HepG2 (cell line): Measurements from ENCODE around the gene HNF1B. TPM values are rescaled to one million over a fixed set of nuclear protein-coding genes. Genes with fewer than 3 reads are reported as not detected.

Source experiments
- CSRNP2 ChIP-seq: sonication (generic); formaldehyde crosslinking; conservative IDR thresholded peaks from 2 replicates; pipeline ENCODE4 v1.8.0; 2022; ENCODE audit warnings: low read depth, missing genetic modification reagents
- EP300 ChIP-seq, 3 experiments: sonication (generic) in 1 of 3; formaldehyde crosslinking in 1 of 3; IDR thresholded peaks; 2 replicates each; pipeline versions ENCODE4 v1.5.1 to v1.6.1; 2011 to 2020; ENCODE audit warnings: low read depth in 2 of 3, low read length in 2 of 3, borderline replicate concordance in 1 of 3, improper control_type of control experiment in 1 of 3, mild to moderate bottlenecking in 1 of 3, missing genetic modification reagents in 1 of 3, moderate library complexity in 1 of 3
- FOSL2 ChIP-seq: sonication (generic); formaldehyde crosslinking; IDR thresholded peaks from 2 replicates; pipeline ENCODE4 v1.4.0; 2020; ENCODE audit warnings: missing genetic modification reagents
- FOXA3 ChIP-seq: IDR thresholded peaks from 2 replicates; pipeline ENCODE4 v1.6.1; 2016; ENCODE audit warnings: missing genetic modification reagents, missing compliant biosample characterization
- HDAC1 ChIP-seq: sonication (generic); formaldehyde crosslinking; IDR thresholded peaks from 2 replicates; pipeline ENCODE4 v1.5.1; 2020; ENCODE audit warnings: mild to moderate bottlenecking, missing genetic modification reagents
- HNRNPK ChIP-seq: fragments of 200-400 bp; formaldehyde crosslinking; IDR thresholded peaks from 2 replicates; pipeline ENCODE4 v1.6.1; 2018; ENCODE audit warnings: low read length, low read depth, moderate library complexity, mild to moderate bottlenecking; ENCODE audit not compliant: poor library complexity, severe bottlenecking
- KDM5A ChIP-seq: fragments of 200-600 bp; sonication (generic); IDR thresholded peaks from 2 replicates; pipeline ENCODE4 v1.7.0; 2018; ENCODE audit warnings: antibody characterized with exemption, mild to moderate bottlenecking, low read length, borderline replicate concordance
- LBX2 ChIP-seq: sonication (generic); formaldehyde crosslinking; IDR thresholded peaks from 2 replicates; pipeline ENCODE4 v1.5.0; 2020; ENCODE audit warnings: missing genetic modification reagents, mild to moderate bottlenecking, borderline replicate concordance
- MAFF ChIP-seq: IDR thresholded peaks from 2 replicates; pipeline ENCODE4 v1.6.1; 2011; ENCODE audit warnings: low read depth, low read length, improper control_type of control experiment
- MEIS2 ChIP-seq: sonication (generic); formaldehyde crosslinking; IDR thresholded peaks from 2 replicates; pipeline ENCODE4 v1.9.0; 2021; ENCODE audit warnings: mild to moderate bottlenecking, missing genetic modification reagents
- MXI1 ChIP-seq: IDR thresholded peaks from 3 replicates; pipeline ENCODE4 v1.6.1; 2012; ENCODE audit warnings: low read depth, low read length, inconsistent platforms, borderline replicate concordance
- POLR2A ChIP-seq, 2 experiments: IDR thresholded peaks; 2 replicates each; pipeline ENCODE4 v1.6.1; 2011; ENCODE audit warnings: low read depth in 2 of 2, low read length in 2 of 2, mild to moderate bottlenecking in 1 of 2, moderate library complexity in 1 of 2; ENCODE audit not compliant: insufficient read depth in 1 of 2
- REL ChIP-seq: sonication (generic); formaldehyde crosslinking; conservative IDR thresholded peaks from 2 replicates; pipeline ENCODE4 v1.8.0; 2022; ENCODE audit warnings: mild to moderate bottlenecking, missing genetic modification reagents, moderate library complexity
- TRIM24 ChIP-seq: sonication (generic); formaldehyde crosslinking; IDR thresholded peaks from 2 replicates; pipeline ENCODE4 v1.8.0; 2022; ENCODE audit warnings: mild to moderate bottlenecking, missing genetic modification reagents
- ZNF335 ChIP-seq: sonication (generic); formaldehyde crosslinking; IDR thresholded peaks from 2 replicates; pipeline ENCODE4 v1.4.0; 2020; ENCODE audit warnings: missing genetic modification reagents
- ZNF33B ChIP-seq: sonication (generic); formaldehyde crosslinking; IDR thresholded peaks from 2 replicates; pipeline ENCODE4 v1.5.1; 2020; ENCODE audit warnings: mild to moderate bottlenecking, missing genetic modification reagents
- ZNF460 ChIP-seq: sonication (generic); formaldehyde crosslinking; IDR thresholded peaks from 2 replicates; pipeline ENCODE4 v1.5.1; 2020; ENCODE audit warnings: missing genetic modification reagents, mild to moderate bottlenecking, borderline replicate concordance
- ZNF530 ChIP-seq: sonication (generic); formaldehyde crosslinking; IDR thresholded peaks from 2 replicates; pipeline ENCODE4 v1.5.0; 2020; ENCODE audit warnings: low read depth, mild to moderate bottlenecking, missing genetic modification reagents
- polyA plus RNA-seq, 8 experiments: library from polyadenylated mRNA; depleted of rRNA in 3 of 8; stranded (reverse) in 7 of 8; unstranded in 1 of 8; fragments of >200 nt; fragmentation: Illumina TruSeq in 4 of 8; extraction: Trizol in 4 of 8; gene quantifications; 2 replicates each; pipeline versions ENCODE4 v1.2.1 to v1.2.3, GENCODE V29; 2011 to 2016; ENCODE audit warnings: low read depth in 4 of 8, missing spikeins in 1 of 8, mixed read lengths in 1 of 8; ENCODE audit not compliant: insufficient read depth in 1 of 8
- total RNA-seq, 5 experiments: library from RNA; depleted of rRNA; stranded (reverse); fragments of >200 nt; fragmentation: Illumina TruSeq; extraction: Trizol; gene quantifications; 2 replicates each; pipeline ENCODE4 v1.2.3, GENCODE V29; 2016; ENCODE audit warnings: low read depth in 1 of 5
- TF ChIP-seq, protein P1 (sequence below): sonication (generic); formaldehyde crosslinking; IDR thresholded peaks from 2 replicates; pipeline ENCODE4 v1.8.1; 2023; ENCODE audit warnings: missing genetic modification reagents, inconsistent platforms, borderline replicate concordance
- TF ChIP-seq, protein P2 (sequence below): sonication (generic); formaldehyde crosslinking; IDR thresholded peaks from 2 replicates; pipeline ENCODE4 v1.9.0; 2022; ENCODE audit warnings: low read depth, missing genetic modification reagents
- TF ChIP-seq, protein P3 (sequence below): IDR thresholded peaks from 2 replicates; pipeline ENCODE4 v1.6.1; 2016; ENCODE audit warnings: missing genetic modification reagents, missing compliant biosample characterization
- TF ChIP-seq, protein P4 (sequence below): sonication (generic); formaldehyde crosslinking; IDR thresholded peaks from 2 replicates; pipeline ENCODE4 v1.4.0; 2020; ENCODE audit warnings: mild to moderate bottlenecking, missing genetic modification reagents

Gene HNF1B
- total and polyA plus RNA-seq, 2 of the 13 experiments (the other 11 are each of a cell fraction or from before 2014, with no cell fraction given): 1.9 to 5.3 TPM

DNA sequence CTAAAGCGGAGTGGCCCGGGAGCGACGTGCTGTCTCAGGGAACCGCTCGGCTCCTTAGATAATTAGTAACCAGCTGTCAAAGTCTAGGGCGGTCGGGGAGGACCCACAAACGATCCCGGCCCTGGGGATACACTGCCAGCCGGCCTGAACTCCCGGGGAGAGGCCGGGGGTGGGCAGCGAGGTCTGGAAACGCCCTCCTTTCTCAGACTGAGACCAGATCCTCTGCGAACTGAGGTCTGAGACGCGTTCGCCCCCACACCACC lies 1.3 kb downstream of the HNF1B start (continued):
- TF ChIP-seq EP300 (IDR thresholded peaks at IDR 0.05; ENCODE audit: low read depth in 2 of 2, low read length in 2 of 2): no peak
- no peak for TF ChIP-seq EP300 (CRISPR knock-in tag; IDR thresholded peaks at IDR 0.05; ENCODE audit: borderline replicate concordance)
- no peak for TF ChIP-seq KDM5A
- no peak for TF ChIP-seq MAFF
- TF ChIP-seq CSRNP2 (CRISPR knock-in tag): no peak
- TF ChIP-seq MXI1: peak; percentile 46; the same call in 1 of the 3 replicates
- peak; percentile 7 for TF ChIP-seq HNRNPK
- TF ChIP-seq, protein P1, sequence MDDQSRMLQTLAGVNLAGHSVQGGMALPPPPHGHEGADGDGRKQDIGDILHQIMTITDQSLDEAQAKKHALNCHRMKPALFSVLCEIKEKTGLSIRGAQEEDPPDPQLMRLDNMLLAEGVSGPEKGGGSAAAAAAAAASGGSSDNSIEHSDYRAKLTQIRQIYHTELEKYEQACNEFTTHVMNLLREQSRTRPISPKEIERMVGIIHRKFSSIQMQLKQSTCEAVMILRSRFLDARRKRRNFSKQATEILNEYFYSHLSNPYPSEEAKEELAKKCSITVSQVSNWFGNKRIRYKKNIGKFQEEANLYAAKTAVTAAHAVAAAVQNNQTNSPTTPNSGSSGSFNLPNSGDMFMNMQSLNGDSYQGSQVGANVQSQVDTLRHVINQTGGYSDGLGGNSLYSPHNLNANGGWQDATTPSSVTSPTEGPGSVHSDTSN (CRISPR knock-in tag): no peak
- no peak for TF ChIP-seq ZNF33B (CRISPR knock-in tag)
- TF ChIP-seq, protein P2, sequence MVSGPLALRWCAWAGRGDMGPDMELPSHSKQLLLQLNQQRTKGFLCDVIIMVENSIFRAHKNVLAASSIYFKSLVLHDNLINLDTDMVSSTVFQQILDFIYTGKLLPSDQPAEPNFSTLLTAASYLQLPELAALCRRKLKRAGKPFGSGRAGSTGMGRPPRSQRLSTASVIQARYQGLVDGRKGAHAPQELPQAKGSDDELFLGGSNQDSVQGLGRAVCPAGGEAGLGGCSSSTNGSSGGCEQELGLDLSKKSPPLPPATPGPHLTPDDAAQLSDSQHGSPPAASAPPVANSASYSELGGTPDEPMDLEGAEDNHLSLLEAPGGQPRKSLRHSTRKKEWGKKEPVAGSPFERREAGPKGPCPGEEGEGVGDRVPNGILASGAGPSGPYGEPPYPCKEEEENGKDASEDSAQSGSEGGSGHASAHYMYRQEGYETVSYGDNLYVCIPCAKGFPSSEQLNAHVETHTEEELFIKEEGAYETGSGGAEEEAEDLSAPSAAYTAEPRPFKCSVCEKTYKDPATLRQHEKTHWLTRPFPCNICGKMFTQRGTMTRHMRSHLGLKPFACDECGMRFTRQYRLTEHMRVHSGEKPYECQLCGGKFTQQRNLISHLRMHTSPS (CRISPR knock-in tag): 0 out of 2 replicates have a peak, but pooled peaks have one; percentile 15
- 0 out of 2 replicates have a peak, but pooled peaks have one; percentile 15 for TF ChIP-seq FOXA3 (CRISPR knock-in tag)
- TF ChIP-seq REL: 0 out of 2 replicates have a peak, but pooled peaks have one; percentile 17
- no peak for TF ChIP-seq ZNF335 (CRISPR knock-in tag)
- no peak for TF ChIP-seq ZNF460 (CRISPR knock-in tag)
- TF ChIP-seq HDAC1 (CRISPR knock-in tag): peak; percentile 64; the same call in 1 of the 2 replicates
- peak; percentile 42; the same call in 1 of the 2 replicates for TF ChIP-seq MEIS2 (CRISPR knock-in tag)
- no peak for TF ChIP-seq TRIM24
- TF ChIP-seq FOSL2: 0 out of 2 replicates have a peak, but pooled peaks have one; percentile 9
- 0 out of 2 replicates have a peak, but pooled peaks have one; percentile 13 for TF ChIP-seq LBX2
- TF ChIP-seq, protein P3, sequence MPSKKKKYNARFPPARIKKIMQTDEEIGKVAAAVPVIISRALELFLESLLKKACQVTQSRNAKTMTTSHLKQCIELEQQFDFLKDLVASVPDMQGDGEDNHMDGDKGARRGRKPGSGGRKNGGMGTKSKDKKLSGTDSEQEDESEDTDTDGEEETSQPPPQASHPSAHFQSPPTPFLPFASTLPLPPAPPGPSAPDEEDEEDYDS: peak; percentile 77; the same call in 1 of the 2 replicates
- no peak for TF ChIP-seq ZNF530 (CRISPR knock-in tag)
- TF ChIP-seq, protein P4, sequence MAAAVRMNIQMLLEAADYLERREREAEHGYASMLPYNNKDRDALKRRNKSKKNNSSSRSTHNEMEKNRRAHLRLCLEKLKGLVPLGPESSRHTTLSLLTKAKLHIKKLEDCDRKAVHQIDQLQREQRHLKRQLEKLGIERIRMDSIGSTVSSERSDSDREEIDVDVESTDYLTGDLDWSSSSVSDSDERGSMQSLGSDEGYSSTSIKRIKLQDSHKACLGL (CRISPR knock-in tag): no peak
- TF ChIP-seq POLR2A (IDR thresholded peaks at IDR 0.05; ENCODE audit: insufficient read depth in 1 of 2, low read depth in 2 of 2, low read length in 2 of 2): peak in 1 of 2 experiments; percentile 55; a peak in 1 of 4 replicates
